A673 (cell line): ENCODE data around the gene FLNC.

Source experiments
- EZH2 ChIP-seq: fragments of 200-600 bp; sonication (generic); IDR thresholded peaks from 2 replicates; pipeline ENCODE4 v1.6.1; 2017; ENCODE audit warnings: borderline replicate concordance, low read depth, mild to moderate bottlenecking, mixed read lengths, antibody characterized with exemption, low read length; ENCODE audit not compliant: poor library complexity, severe bottlenecking
- TF ChIP-seq, protein P1 (sequence below): fragments of 300-800, 200-600 bp; sonication (generic); conservative IDR thresholded peaks from 2 replicates; pipeline ENCODE4 v1.5.1; 2017; ENCODE audit warnings: low read depth, mild to moderate bottlenecking, antibody characterized with exemption, low read length, moderate library complexity, mixed read lengths

DNA sequence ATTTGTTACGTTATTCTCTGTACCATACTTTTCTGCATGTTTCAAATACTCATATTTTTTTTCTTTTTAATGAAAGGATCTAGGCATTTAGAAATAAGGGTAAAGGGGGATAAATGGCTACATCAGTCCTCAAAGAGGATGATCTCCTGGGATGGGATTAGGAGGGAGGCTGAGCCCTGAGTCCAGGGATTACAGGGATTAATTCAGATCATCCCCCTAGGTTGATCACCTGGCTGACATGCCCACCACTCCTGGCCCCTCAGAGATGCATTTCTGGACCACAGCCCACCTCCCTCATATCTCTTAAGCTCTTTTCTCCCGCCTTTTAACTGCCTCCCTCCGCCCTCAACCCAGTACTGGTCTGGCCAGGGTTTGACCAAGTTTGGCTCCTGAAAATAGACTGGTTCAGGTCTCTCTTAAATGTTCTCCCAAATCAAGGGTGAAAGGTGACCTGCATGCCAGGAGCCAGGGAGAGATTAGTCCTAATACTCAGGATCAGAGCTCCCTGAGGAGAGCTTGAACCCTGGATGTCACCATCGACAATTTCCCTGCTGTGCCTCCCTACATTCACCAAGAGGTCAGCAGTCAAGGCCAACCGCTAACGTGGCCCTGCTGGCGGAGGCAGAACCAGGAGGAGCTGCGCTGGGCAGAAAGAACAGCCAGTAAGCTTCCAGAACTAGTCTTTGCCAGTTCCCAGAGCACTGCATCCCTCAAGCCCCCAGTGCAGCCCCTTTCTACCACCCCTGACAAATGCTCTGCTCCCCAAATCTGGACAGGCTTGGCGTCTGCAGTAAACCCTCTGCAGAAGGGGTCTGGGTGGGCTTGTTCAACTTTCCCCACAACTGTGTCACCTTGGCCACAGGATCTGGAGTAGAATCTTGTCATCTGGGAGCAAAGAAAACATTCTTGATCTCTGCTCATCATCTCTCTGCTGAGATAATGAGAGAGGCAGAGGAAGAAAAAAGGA, 41.5 kb upstream of the FLNC start:
- TF ChIP-seq, protein P1, sequence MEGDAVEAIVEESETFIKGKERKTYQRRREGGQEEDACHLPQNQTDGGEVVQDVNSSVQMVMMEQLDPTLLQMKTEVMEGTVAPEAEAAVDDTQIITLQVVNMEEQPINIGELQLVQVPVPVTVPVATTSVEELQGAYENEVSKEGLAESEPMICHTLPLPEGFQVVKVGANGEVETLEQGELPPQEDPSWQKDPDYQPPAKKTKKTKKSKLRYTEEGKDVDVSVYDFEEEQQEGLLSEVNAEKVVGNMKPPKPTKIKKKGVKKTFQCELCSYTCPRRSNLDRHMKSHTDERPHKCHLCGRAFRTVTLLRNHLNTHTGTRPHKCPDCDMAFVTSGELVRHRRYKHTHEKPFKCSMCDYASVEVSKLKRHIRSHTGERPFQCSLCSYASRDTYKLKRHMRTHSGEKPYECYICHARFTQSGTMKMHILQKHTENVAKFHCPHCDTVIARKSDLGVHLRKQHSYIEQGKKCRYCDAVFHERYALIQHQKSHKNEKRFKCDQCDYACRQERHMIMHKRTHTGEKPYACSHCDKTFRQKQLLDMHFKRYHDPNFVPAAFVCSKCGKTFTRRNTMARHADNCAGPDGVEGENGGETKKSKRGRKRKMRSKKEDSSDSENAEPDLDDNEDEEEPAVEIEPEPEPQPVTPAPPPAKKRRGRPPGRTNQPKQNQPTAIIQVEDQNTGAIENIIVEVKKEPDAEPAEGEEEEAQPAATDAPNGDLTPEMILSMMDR = no peak
- no peak for TF ChIP-seq EZH2
